ENCODE data around the gene KLHL12. TPM values are rescaled to one million over a fixed set of nuclear protein-coding genes. Genes with fewer than 3 reads are reported as not detected.
"Not testable (repeated sequence)": the region's sequence is repeated elsewhere in the genome, so short reads cannot be mapped to it uniquely, and the experiment has no call there.

The KLHL12 gene
- total RNA-seq, 2 experiments from 2014 or later, result 27.1 to 28.9 TPM

- ChIA-PET POLR2A (interaction anchor here (1.3 kb wide), 1 partner anchor 102 kb away, joined by 3 read pairs; the partner anchor contains the start of gene TMEM183A), CTCF (no interaction called here)
- no peak overlapping the region for H3K4me3 Mint-ChIP-seq
- peaks cover 3% of the 10 kb centered on the region for H3K4me1 Mint-ChIP-seq
- no peaks in the 10 kb centered on the region for H3K9me3 Mint-ChIP-seq
- H3K27me3 Mint-ChIP-seq, result no peaks in the 10 kb centered on the region
- no peak for DNase-seq
- peaks cover 12% of the 10 kb centered on the region for H3K36me3 Mint-ChIP-seq (ENCODE audit: low read depth)
- no peak overlapping the region for H3K27ac Mint-ChIP-seq
These were observed 21.7 kb downstream of the KLHL12 start for GRCh38 chr1:202905331-202905730.

GRCh38 chr1:202903808-202904207, 23.2 kb downstream of the KLHL12 start:
- DNase-seq, H3K27me3 Mint-ChIP-seq, H3K27ac Mint-ChIP-seq, H3K4me1 Mint-ChIP-seq, H3K4me3 Mint-ChIP-seq, H3K9me3 Mint-ChIP-seq: not testable (repeated sequence)
- ChIA-PET CTCF (interaction anchor here (1.5 kb wide), 1 partner anchor 23 kb away, joined by 3 read pairs; the partner anchor contains the start of gene KLHL12), POLR2A (interaction anchor here (1.3 kb wide), 1 partner anchor 104 kb away, joined by 3 read pairs; the partner anchor contains the start of gene TMEM183A)
- peaks cover 12% of the 10 kb centered on the region for H3K36me3 Mint-ChIP-seq (ENCODE audit: low read depth)

GRCh38 chr1:202901555-202901954, 25.5 kb downstream of the KLHL12 start:
- H3K27me3 Mint-ChIP-seq, result no peaks in the 10 kb centered on the region
- POLR2A ChIA-PET, result no interaction called here
- H3K9me3 Mint-ChIP-seq, result no peaks in the 10 kb centered on the region
- CTCF ChIA-PET, result no interaction called here
- no peak overlapping the region for H3K4me3 Mint-ChIP-seq
- H3K36me3 Mint-ChIP-seq (ENCODE audit: low read depth), result peaks cover 27% of the 10 kb centered on the region
- peaks cover 3% of the 10 kb centered on the region for H3K4me1 Mint-ChIP-seq
- no peak for DNase-seq
- no peak overlapping the region for H3K27ac Mint-ChIP-seq

- DNase-seq, result no peak
- POLR2A ChIA-PET, result no interaction called here
- CTCF ChIA-PET, result no interaction called here
- no peaks in the 10 kb centered on the region for H3K9me3 Mint-ChIP-seq
- peaks cover 42% of the 10 kb centered on the region for H3K36me3 Mint-ChIP-seq (ENCODE audit: low read depth)
- no peak overlapping the region for H3K27ac Mint-ChIP-seq
- H3K27me3 Mint-ChIP-seq, result no peaks in the 10 kb centered on the region
- no peak overlapping the region for H3K4me3 Mint-ChIP-seq
- H3K4me1 Mint-ChIP-seq, result peaks cover 21% of the 10 kb centered on the region
These were observed 34.5 kb downstream of the KLHL12 start for GRCh38 chr1:202892501-202892900.

- no peak for DNase-seq
- CTCF ChIA-PET, result interaction anchor here (0.6 to 1.3 kb wide), 4 partner anchors 35 to 149 kb away, joined by 3 to 4 read pairs (median 3); no protein-coding TSS in a partner anchor
- POLR2A ChIA-PET, result interaction anchor here (0.9 to 1.4 kb wide), 4 partner anchors 27 to 116 kb away, joined by 3 to 4 read pairs (median 3); partner anchors contain the start of gene KLHL12
- no peak overlapping the region for H3K27ac Mint-ChIP-seq
- H3K27me3 Mint-ChIP-seq, result no peaks in the 10 kb centered on the region
- H3K36me3 Mint-ChIP-seq (ENCODE audit: low read depth), result peaks cover 31% of the 10 kb centered on the region
- H3K4me1 Mint-ChIP-seq, result peaks cover 29% of the 10 kb centered on the region
- no peak overlapping the region for H3K4me3 Mint-ChIP-seq
- H3K9me3 Mint-ChIP-seq, result no peaks in the 10 kb centered on the region
These were observed 36.6 kb downstream of the KLHL12 start for GRCh38 chr1:202890392-202890791.

GRCh38 chr1:202888531-202889360, 38.3 kb downstream of the KLHL12 start, which contains the start of gene RABIF:
RABIF (minus strand) TSS chr1:202889149; CDS start chr1:202889098, 51 bp downstream.
- peak; percentile 97 for DNase-seq
- H3K4me3 Mint-ChIP-seq, result peak within 1 kb of the TSS; percentile 94
- H3K27ac Mint-ChIP-seq, result peak within 1 kb of the TSS; percentile 99
- H3K36me3 Mint-ChIP-seq (ENCODE audit: low read depth), result peaks cover 27% of the 10 kb centered on the region
- CTCF ChIA-PET, result interaction anchor here (0.8 to 1.7 kb wide), 4 partner anchors 62 to 118 kb away, joined by 3 to 6 read pairs (median 4); partner anchors contain the start of gene TMEM183A
- POLR2A ChIA-PET, result interaction anchor here (0.8 to 1.5 kb wide), 21 partner anchors 8 to 547 kb away, joined by 3 to 17 read pairs (median 4); partner anchors contain the start of genes KDM5B, KLHL12, PCAT6 and TMEM183A
- no peaks in the 10 kb centered on the region for H3K27me3 Mint-ChIP-seq
- H3K9me3 Mint-ChIP-seq, result no peaks in the 10 kb centered on the region
- peaks cover 33% of the 10 kb centered on the region for H3K4me1 Mint-ChIP-seq

GRCh38 chr1:202888221-202888530, 38.9 kb downstream of the KLHL12 start:
- no peak for DNase-seq
- Mint-ChIP-seq H3K27me3 (no peaks in the 10 kb centered on the region), H3K27ac (peak overlapping the region; percentile 89), H3K36me3 (ENCODE audit: low read depth) (peaks cover 25% of the 10 kb centered on the region), H3K4me3 (peak overlapping the region; percentile 94), H3K9me3 (no peaks in the 10 kb centered on the region), H3K4me1 (peaks cover 33% of the 10 kb centered on the region)
- POLR2A ChIA-PET, result interaction anchor here (0.8 to 1.5 kb wide), 20 partner anchors 8 to 546 kb away, joined by 3 to 17 read pairs (median 4); partner anchors contain the start of genes KDM5B, KLHL12, PCAT6 and TMEM183A
- CTCF ChIA-PET, result interaction anchor here (0.8 to 1.7 kb wide), 3 partner anchors 80 to 119 kb away, joined by 3 to 6 read pairs (median 3); partner anchors contain the start of gene TMEM183A

- no peaks in the 10 kb centered on the region for H3K27me3 Mint-ChIP-seq
- ChIA-PET CTCF (no interaction called here), POLR2A (interaction anchor here (1.0 to 1.4 kb wide), 2 partner anchors 8 to 40 kb away, joined by 4 read pairs; partner anchors contain the start of gene RABIF)
- peaks cover 18% of the 10 kb centered on the region for H3K4me1 Mint-ChIP-seq
- peaks cover 23% of the 10 kb centered on the region for H3K36me3 Mint-ChIP-seq (ENCODE audit: low read depth)
- no peak for DNase-seq
- no peak overlapping the region for H3K4me3 Mint-ChIP-seq
- H3K9me3 Mint-ChIP-seq, result no peaks in the 10 kb centered on the region
- no peak overlapping the region for H3K27ac Mint-ChIP-seq
These were observed 46.0 kb downstream of the KLHL12 start for GRCh38 chr1:202880961-202881460.

GRCh38 chr1:202880062-202880461, 47.0 kb downstream of the KLHL12 start:
- Mint-ChIP-seq H3K27me3 (no peaks in the 10 kb centered on the region), H3K4me1 (peaks cover 12% of the 10 kb centered on the region), H3K4me3 (no peak overlapping the region), H3K36me3 (ENCODE audit: low read depth) (peaks cover 25% of the 10 kb centered on the region), H3K27ac (no peak overlapping the region), H3K9me3 (no peaks in the 10 kb centered on the region)
- ChIA-PET CTCF (no interaction called here), POLR2A (interaction anchor here (1.0 kb wide), 1 partner anchor 9 kb away, joined by 4 read pairs; the partner anchor contains the start of gene RABIF)
- DNase-seq, result no peak

- CTCF ChIA-PET, result no interaction called here
- no peaks in the 10 kb centered on the region for H3K9me3 Mint-ChIP-seq
These were observed 47.9 kb downstream of the KLHL12 start for GRCh38 chr1:202879128-202879527.

GRCh38 chr1:202873026-202873425, 54.0 kb downstream of the KLHL12 start:
- no peak overlapping the region for H3K27ac Mint-ChIP-seq

More at GRCh38 chr1:202879128-202879527, 47.9 kb downstream of the KLHL12 start:
- Mint-ChIP-seq H3K27ac (no peak overlapping the region), H3K4me1 (peaks cover 11% of the 10 kb centered on the region), H3K27me3 (no peaks in the 10 kb centered on the region), H3K36me3 (ENCODE audit: low read depth) (peaks cover 22% of the 10 kb centered on the region), H3K4me3 (no peak overlapping the region)
- DNase-seq, result no peak
- POLR2A ChIA-PET, result no interaction called here

GRCh38 chr1:202871367-202871766, 55.7 kb downstream of the KLHL12 start:
- peaks cover 3% of the 10 kb centered on the region for H3K27me3 Mint-ChIP-seq
- H3K4me3 Mint-ChIP-seq, result no peak overlapping the region
- no peaks in the 10 kb centered on the region for H3K4me1 Mint-ChIP-seq
- H3K27ac Mint-ChIP-seq, result no peak overlapping the region
- ChIA-PET CTCF (no interaction called here), POLR2A (no interaction called here)
- peaks cover 5% of the 10 kb centered on the region for H3K36me3 Mint-ChIP-seq (ENCODE audit: low read depth)
- no peaks in the 10 kb centered on the region for H3K9me3 Mint-ChIP-seq
- no peak for DNase-seq

More at GRCh38 chr1:202873026-202873425, 54.0 kb downstream of the KLHL12 start:
- no peaks in the 10 kb centered on the region for H3K9me3 Mint-ChIP-seq
- POLR2A ChIA-PET, result no interaction called here
- H3K36me3 Mint-ChIP-seq (ENCODE audit: low read depth), result peaks cover 6% of the 10 kb centered on the region
- H3K4me3 Mint-ChIP-seq, result no peak overlapping the region
- peaks cover 2% of the 10 kb centered on the region for H3K27me3 Mint-ChIP-seq
- H3K4me1 Mint-ChIP-seq, result no peaks in the 10 kb centered on the region
- CTCF ChIA-PET, result interaction anchor here (0.7 kb wide), 1 partner anchor 10 kb away, joined by 3 read pairs; no protein-coding TSS in a partner anchor
- no peak for DNase-seq

Measured in activated CD4-positive, alpha-beta memory T cell treated with anti-CD3 and anti-CD28 coated beads, Interleukin-2, amount 10 ng/mL, durations not matched to agents 7 days and 5 days (primary cell).